Panc1 (cell line): Measurements from ENCODE around the gene SERPINE3.

ENCODE experiments used
- CTCF ChIP-seq: fragments of 450-650 bp; IDR thresholded peaks from 2 replicates; pipeline ENCODE4 v1.5.1; 2017; ENCODE audit warnings: mild to moderate bottlenecking
- POLR2AphosphoS5 ChIP-seq: IDR thresholded peaks from 2 replicates; pipeline ENCODE4 v1.6.1; 2012; ENCODE audit warnings: mild to moderate bottlenecking, low read depth, low read length, moderate library complexity
- REST ChIP-seq, 2 experiments: IDR thresholded peaks; 2 replicates each; pipeline ENCODE4 v1.6.1; 2011 to 2012; ENCODE audit warnings: low read depth in 2 of 2, control low read depth in 1 of 2, low read length in 1 of 2, mild to moderate bottlenecking in 1 of 2, moderate library complexity in 1 of 2; ENCODE audit not compliant: insufficient read depth in 1 of 2
- SIN3A ChIP-seq: IDR thresholded peaks from 2 replicates; pipeline ENCODE4 v1.6.1; 2012; ENCODE audit warnings: low read depth, mild to moderate bottlenecking, low read length, moderate library complexity, borderline replicate concordance; ENCODE audit not compliant: insufficient read depth

GRCh38 chr13:51329606-51330005, 9.9 kb upstream of the SERPINE3 start:
- TF ChIP-seq POLR2AphosphoS5 (no peak), CTCF (no peak), SIN3A (no peak), REST (IDR thresholded peaks at IDR 0.05; ENCODE audit: insufficient read depth in 1 of 2, low read depth in 2 of 2, low read length in 1 of 2) (no peak)
